HCEC 1CT (cell line): ENCODE results near the gene CORT.
A peak's percentile ranks its signal among the peaks of the same experiment; 100 is the strongest.
"Not testable (repeated sequence)": the region's sequence is repeated elsewhere in the genome, so short reads cannot be mapped to it uniquely, and the experiment has no call there.

Experiments
- DNase-seq: peaks from one replicate; pipeline ENCODE4 v3.0.0-alpha.2; 2017

CORT gene

GRCh38 chr1:10440305-10440704 lies 9.5 kb upstream of the CORT start:
- no peak for DNase-seq

- DNase-seq, result no peak
These were observed 9.0 kb upstream of the CORT start for GRCh38 chr1:10440794-10441193.

GRCh38 chr1:10444248-10444647 lies 5.6 kb upstream of the CORT start:
- DNase-seq, result no peak

- DNase-seq, result no peak
These were observed 4.9 kb upstream of the CORT start for GRCh38 chr1:10444795-10445397.

- DNase-seq, result no peak
These were observed 2.9 kb upstream of the CORT start for GRCh38 chr1:10446790-10447422.

- no peak for DNase-seq
These were observed 454 bp downstream of the CORT start for GRCh38 chr1:10450156-10450814.

GRCh38 chr1:10450836-10451235 lies 1.0 kb downstream of the CORT start:
- DNase-seq, result no peak

- DNase-seq, result no peak
These were observed 1.5 kb downstream of the CORT start for GRCh38 chr1:10451287-10451686.

GRCh38 chr1:10456048-10456447 lies 6.2 kb downstream of the CORT start:
- DNase-seq, result no peak

- DNase-seq, result no peak
These were observed 6.8 kb downstream of the CORT start for GRCh38 chr1:10456661-10457060.

- DNase-seq, result not testable (repeated sequence)
These were observed 7.6 kb downstream of the CORT start for GRCh38 chr1:10457462-10457861.

GRCh38 chr1:10457875-10458274 lies 8.0 kb downstream of the CORT start:
- no peak for DNase-seq

GRCh38 chr1:10459184-10459583 lies 9.4 kb downstream of the CORT start:
- DNase-seq, result peak; percentile 72

GRCh38 chr1:10467078-10467477 lies 17.2 kb downstream of the CORT start:
- no peak for DNase-seq

- no peak for DNase-seq
These were observed 20.2 kb downstream of the CORT start for GRCh38 chr1:10470043-10470442.

GRCh38 chr1:10471411-10472219 lies 21.8 kb downstream of the CORT start:
- peak; percentile 19 for DNase-seq

GRCh38 chr1:10472220-10473144 lies 22.7 kb downstream of the CORT start, which contains the start of gene DFFA:
Gene DFFA, minus strand, starts transcription at chr1:10472529. Its CDS starts 71 bp downstream, at chr1:10472458.
- peak; percentile 98 for DNase-seq

- DNase-seq, result no peak
These were observed 23.4 kb downstream of the CORT start for GRCh38 chr1:10473145-10473765.

GRCh38 chr1:10474309-10474612 lies 24.4 kb downstream of the CORT start:
- DNase-seq, result not testable (repeated sequence)

GRCh38 chr1:10474613-10475507 lies 25.0 kb downstream of the CORT start, which contains the start of gene PEX14:
Gene PEX14, plus strand, starts transcription at chr1:10474950. Its CDS starts 17 bp downstream, at chr1:10474967.
- DNase-seq, result peak; percentile 84

GRCh38 chr1:10475510-10475909 lies 25.7 kb downstream of the CORT start:
- no peak for DNase-seq
